ENCODE data around the gene BCAS3.
A peak's percentile ranks its signal among the peaks of the same experiment; 100 is the strongest.
"Not testable (repeated sequence)": the region's sequence is repeated elsewhere in the genome, so short reads cannot be mapped to it uniquely, and the experiment has no call there.

BCAS3 gene

GRCh38 chr17:60653569-60653968 lies 24.1 kb upstream of the BCAS3 start:
- no peak for DNase-seq
- TF ChIP-seq POLR2A (IDR thresholded peaks at IDR 0.05; ENCODE audit: low read length) (no peak), GATA1 (IDR thresholded peaks at IDR 0.05; ENCODE audit: low read depth, low read length) (no peak)

DNA sequence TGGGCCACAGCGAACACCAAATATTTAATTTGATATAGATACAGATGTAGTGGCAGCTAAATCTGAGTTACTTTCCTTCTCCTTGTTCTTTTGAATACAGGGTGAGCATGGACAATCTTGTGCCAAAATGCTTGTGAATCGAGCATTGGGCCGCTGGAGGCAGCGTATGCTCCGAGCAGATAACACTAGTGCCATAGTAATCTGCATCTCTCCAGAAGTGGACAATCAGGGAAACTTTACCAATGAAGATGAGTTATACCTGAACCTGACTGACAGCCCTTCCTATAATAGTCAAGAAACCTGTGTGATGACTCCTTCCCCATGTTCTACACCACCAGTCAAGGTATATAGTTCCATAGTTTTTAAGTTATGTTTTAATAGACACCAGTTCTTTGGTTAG lies 21.2 kb upstream of the BCAS3 start:
- DNase-seq, result peak; percentile 40 to 63
- no peak for TF ChIP-seq GATA1 (IDR thresholded peaks at IDR 0.05; ENCODE audit: low read depth, low read length)
- TF ChIP-seq POLR2A (IDR thresholded peaks at IDR 0.05; ENCODE audit: low read length), result no peak

DNA sequence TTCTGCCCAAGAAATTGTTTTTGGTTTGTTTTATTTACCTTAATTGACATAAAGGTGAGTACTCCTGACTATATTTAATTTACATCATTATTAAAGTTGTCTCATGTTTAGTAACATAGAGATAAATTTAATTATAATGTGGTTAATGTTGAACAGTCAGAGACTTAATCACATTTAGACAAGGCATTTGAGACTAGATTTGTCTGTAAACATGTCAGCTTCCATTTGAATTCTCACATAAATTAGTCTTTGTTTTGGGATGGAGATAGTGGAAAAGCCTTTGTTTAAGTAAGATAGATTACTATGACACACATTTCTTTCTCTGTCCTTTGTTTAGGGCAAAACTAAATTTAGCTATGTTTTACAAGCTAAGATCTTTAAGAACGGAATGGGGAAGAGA lies 18.5 kb upstream of the BCAS3 start:
- no peak for TF ChIP-seq POLR2A (IDR thresholded peaks at IDR 0.05; ENCODE audit: low read length)
- TF ChIP-seq GATA1 (IDR thresholded peaks at IDR 0.05; ENCODE audit: low read depth, low read length), result no peak
- no peak for DNase-seq

DNA sequence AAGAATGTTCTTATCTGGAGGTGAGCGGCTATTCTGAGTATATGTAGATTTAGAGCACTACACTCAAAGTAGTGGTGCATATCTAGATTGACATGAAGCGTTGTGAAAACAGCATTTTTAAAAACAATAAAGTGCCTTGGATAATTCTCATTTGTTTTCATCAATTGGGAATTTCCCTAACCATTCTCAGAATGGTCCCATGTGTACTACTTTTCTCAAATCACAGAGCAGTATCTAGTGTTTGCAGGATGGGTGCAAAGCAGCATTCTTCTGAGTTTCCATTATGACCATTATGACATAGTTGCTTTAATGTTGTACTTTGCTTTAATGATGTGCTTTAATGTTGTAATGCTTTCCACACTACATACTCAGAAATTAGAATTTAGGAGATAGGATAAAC lies 16.2 kb upstream of the BCAS3 start:
- DNase-seq, result no peak
- TF ChIP-seq POLR2A (IDR thresholded peaks at IDR 0.05; ENCODE audit: low read length), result no peak
- no peak for TF ChIP-seq GATA1 (IDR thresholded peaks at IDR 0.05; ENCODE audit: low read depth, low read length)

GRCh38 chr17:60664022-60664421 lies 13.6 kb upstream of the BCAS3 start:
- no peak for TF ChIP-seq GATA1 (IDR thresholded peaks at IDR 0.05; ENCODE audit: low read depth, low read length)
- no peak for TF ChIP-seq POLR2A (IDR thresholded peaks at IDR 0.05; ENCODE audit: low read length)
- DNase-seq, result no peak

GRCh38 chr17:60665602-60666001 lies 12.0 kb upstream of the BCAS3 start:
- TF ChIP-seq GATA1 (IDR thresholded peaks at IDR 0.05; ENCODE audit: low read depth, low read length), result no peak
- TF ChIP-seq POLR2A (IDR thresholded peaks at IDR 0.05; ENCODE audit: low read length), result no peak
- no peak for DNase-seq

DNA sequence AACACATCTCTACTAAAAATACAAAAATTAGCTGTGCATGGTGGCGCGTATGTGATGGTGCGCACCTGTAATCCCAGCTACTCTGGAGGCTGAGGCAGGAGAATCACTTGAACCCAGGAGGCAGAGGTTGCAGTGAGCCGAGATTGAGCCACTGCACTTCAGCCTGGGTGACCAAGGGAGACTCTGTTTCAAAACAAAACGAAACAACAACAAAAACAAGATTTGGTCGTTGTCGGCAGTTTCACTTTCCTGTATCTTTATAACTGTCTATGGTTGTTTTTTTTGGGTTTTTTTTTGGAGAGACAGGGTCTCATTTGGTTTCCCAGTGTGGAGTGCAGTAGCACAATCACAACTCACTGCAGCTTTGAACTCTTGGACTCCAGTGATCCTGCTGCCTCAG lies 8.9 kb upstream of the BCAS3 start:
- DNase-seq, result not testable (repeated sequence)

DNA sequence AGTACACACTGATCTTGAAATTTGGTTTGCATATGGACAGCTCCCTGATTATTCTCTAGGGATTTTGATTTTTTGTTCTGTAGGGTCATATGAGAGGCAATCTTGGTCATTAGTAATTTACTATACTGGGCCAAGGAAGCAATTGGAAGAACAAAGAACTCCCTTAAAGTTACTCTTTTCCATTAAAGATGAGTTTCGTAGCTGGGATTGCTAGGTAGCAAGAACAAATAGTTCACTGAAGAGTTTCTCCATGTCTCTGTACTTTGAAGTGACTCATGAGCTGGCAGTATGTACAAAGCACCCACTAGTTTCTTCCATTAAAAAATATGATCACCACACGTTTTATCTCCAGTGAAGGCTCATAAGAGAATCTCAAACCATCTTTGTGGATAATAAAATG lies 6.2 kb upstream of the BCAS3 start:
- TF ChIP-seq POLR2A (IDR thresholded peaks at IDR 0.05; ENCODE audit: low read length) (no peak), GATA1 (IDR thresholded peaks at IDR 0.05; ENCODE audit: low read depth, low read length) (no peak)

DNA sequence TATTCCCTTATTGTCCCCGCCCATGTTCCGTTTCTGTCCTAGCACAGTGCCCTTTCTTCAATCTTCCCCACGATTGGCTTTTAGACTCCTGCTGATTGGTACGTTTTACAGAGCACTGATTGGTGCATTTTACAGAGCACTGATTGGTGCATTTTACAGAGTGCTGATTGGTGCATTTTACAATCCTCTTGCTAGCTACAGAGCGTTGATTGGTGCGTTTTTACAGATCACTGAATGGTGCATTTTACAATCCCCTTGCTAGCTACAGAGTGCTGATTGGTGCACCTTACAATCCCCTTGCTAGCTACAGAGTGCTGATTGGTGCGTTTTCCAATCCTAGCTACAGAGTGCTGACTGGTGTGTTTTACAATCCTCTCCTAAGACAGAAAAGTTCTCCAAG lies 3.0 kb upstream of the BCAS3 start:
- DNase-seq, result peak; percentile 17 to 25

More for the DNA sequence above, 6.2 kb upstream of the BCAS3 start:
- no peak for DNase-seq

DNA sequence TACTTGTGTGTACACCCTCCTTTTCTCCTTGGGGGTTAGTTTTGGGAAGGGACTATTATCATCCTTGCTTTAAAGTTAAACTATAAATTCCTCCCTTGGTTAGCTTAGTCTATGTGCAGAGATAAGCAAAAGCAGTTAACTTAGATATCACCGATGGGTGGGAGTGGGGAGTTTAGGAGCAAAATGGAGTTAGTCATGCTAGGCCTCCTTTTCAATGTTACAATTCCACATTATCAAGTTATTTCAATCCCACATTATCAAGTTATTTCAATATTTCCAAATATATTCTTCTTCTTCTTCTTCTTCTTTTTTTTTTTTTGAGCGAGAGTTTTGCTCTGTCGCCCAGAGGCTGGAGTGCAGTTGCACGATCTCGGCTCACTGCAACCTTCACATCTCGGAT lies 1.7 kb upstream of the BCAS3 start:
- TF ChIP-seq POLR2A (IDR thresholded peaks at IDR 0.05; ENCODE audit: low read length) (no peak), GATA1 (IDR thresholded peaks at IDR 0.05; ENCODE audit: low read depth, low read length) (no peak)
- DNase-seq, result no peak

- DNase-seq, result no peak
- TF ChIP-seq GATA1 (IDR thresholded peaks at IDR 0.05; ENCODE audit: low read depth, low read length), result no peak
- TF ChIP-seq POLR2A (IDR thresholded peaks at IDR 0.05; ENCODE audit: low read length), result no peak
Observed at GRCh38 chr17:60676758-60677307, 818 bp upstream of the BCAS3 start.

DNA sequence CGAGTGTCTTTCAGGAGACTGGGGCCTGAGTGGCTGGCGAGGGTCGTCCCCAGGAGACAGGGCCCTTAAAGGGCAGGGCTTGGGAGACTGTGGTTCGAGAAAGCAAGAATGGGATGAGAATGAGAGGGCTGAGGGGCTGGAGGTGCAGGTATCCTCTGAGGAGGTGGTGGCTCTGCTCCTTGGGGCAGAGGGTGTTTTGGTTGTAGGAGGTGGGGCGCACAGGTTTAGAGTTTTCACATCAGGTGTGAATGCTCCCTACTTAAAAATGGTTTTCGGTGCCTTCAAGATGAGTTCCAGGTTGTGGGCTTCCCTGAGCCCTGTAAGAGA lies 430 bp downstream of the BCAS3 start:
- no peak for DNase-seq
- no peak for TF ChIP-seq GATA1 (IDR thresholded peaks at IDR 0.05; ENCODE audit: low read depth, low read length)
- no peak for TF ChIP-seq POLR2A (IDR thresholded peaks at IDR 0.05; ENCODE audit: low read length)

- TF ChIP-seq POLR2A (IDR thresholded peaks at IDR 0.05; ENCODE audit: low read length), result no peak
- TF ChIP-seq GATA1 (IDR thresholded peaks at IDR 0.05; ENCODE audit: low read depth, low read length), result no peak
- no peak for DNase-seq
Observed at GRCh38 chr17:60679287-60679686, 1.6 kb downstream of the BCAS3 start.

DNA sequence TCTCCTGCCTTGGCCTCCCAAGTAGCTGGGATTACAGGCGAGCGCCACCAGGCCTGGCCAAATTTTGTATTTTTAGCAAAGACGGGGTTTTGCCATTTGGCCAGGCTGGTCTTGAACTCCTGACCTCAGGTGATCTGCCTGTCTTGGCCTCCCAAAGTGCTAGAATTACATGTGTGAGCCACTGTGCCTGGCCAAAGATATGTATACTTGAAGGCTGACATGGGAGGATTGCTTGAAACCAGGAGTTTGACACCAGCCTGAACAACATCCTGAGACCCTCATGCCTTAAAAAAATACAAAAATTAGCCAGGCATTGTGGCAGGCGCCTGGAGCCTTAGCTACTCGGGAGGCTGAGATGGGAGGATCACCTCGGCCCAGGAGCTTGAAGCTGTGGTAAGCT lies 3.1 kb downstream of the BCAS3 start:
- TF ChIP-seq GATA1 (IDR thresholded peaks at IDR 0.05; ENCODE audit: low read depth, low read length) (no peak), POLR2A (IDR thresholded peaks at IDR 0.05; ENCODE audit: low read length) (no peak)
- no peak for DNase-seq

DNA sequence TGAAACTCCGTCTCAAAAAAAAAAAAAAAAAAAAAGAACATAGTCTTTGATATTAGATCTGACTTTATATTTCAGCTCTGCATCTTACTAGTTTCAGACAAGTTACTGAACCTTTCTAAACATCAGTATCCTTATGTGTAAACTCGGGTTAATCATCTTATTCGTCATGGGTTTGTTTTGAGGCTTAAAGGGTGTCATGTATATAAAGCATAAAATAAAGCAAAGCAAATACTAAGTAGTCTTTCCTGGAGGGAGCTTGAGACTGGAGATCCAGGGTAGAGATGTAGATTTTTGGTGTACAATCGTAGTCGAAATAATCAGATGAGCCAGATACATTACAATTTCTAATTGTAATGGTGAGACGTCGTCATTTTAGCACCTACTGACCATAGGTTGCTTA lies 7.8 kb downstream of the BCAS3 start:
- DNase-seq, result no peak
- TF ChIP-seq GATA1 (IDR thresholded peaks at IDR 0.05; ENCODE audit: low read depth, low read length) (no peak), POLR2A (IDR thresholded peaks at IDR 0.05; ENCODE audit: low read length) (no peak)

DNA sequence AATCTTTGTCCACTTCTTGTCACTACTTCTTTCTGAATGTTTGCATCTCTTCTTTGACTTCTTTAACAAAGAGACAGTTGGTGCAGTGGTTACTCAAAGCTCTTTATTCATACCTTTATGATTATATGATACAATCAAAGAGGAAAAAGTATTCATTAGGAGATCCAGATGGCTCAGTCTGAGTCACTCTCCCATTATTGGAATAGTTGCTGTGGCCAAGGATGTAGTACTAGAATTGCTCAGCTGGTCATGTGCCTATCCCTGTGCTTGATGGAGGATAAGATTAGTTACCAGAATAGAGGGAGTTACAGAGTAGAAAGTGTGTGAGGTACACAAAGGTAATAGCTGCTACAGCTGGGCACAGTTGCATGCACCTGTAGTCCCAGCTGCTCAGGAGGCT lies 18.3 kb downstream of the BCAS3 start:
- TF ChIP-seq POLR2A (IDR thresholded peaks at IDR 0.05; ENCODE audit: low read length), result no peak
- TF ChIP-seq GATA1 (IDR thresholded peaks at IDR 0.05; ENCODE audit: low read depth, low read length), result no peak
- DNase-seq, result no peak

Data from erythroblast (primary cell).